ENCODE measurements around the gene IPCEF1.

The IPCEF1 gene

GRCh38 chr6:154159126-154159525, 197.5 kb downstream of the IPCEF1 start:
- DNase-seq: no peak
- Histone ChIP-seq H3K4me3 (ENCODE audit: low read depth, low read length) (no peak overlapping the region), H3K27me3 (no peaks in the 10 kb centered on the region), H3K9me3 (peaks cover 6% of the 10 kb centered on the region; the same call in 1 of the 2 replicates), H3K36me3 (no peaks in the 10 kb centered on the region), H3K4me1 (no peaks in the 10 kb centered on the region)
- TF ChIP-seq CTCF (IDR thresholded peaks at IDR 0.05; ENCODE audit: low read depth, low read length): no peak

- no peak for DNase-seq
- no peak for TF ChIP-seq CTCF (IDR thresholded peaks at IDR 0.05; ENCODE audit: low read depth, low read length)
- H3K9me3 ChIP-seq: peaks cover 6% of the 10 kb centered on the region; the same call in 1 of the 2 replicates
- H3K36me3 ChIP-seq: no peaks in the 10 kb centered on the region
- no peaks in the 10 kb centered on the region for H3K4me1 ChIP-seq
- H3K27me3 ChIP-seq: no peaks in the 10 kb centered on the region
- H3K4me3 ChIP-seq (ENCODE audit: low read depth, low read length): no peak overlapping the region
Measured at GRCh38 chr6:154157706-154158105, 198.9 kb downstream of the IPCEF1 start.

GRCh38 chr6:154157082-154157481, 199.5 kb downstream of the IPCEF1 start:
- no peak for DNase-seq
- Histone ChIP-seq H3K9me3 (peaks cover 6% of the 10 kb centered on the region; the same call in 1 of the 2 replicates), H3K36me3 (no peaks in the 10 kb centered on the region), H3K4me3 (ENCODE audit: low read depth, low read length) (no peak overlapping the region), H3K27me3 (no peaks in the 10 kb centered on the region), H3K4me1 (no peaks in the 10 kb centered on the region)
- no peak for TF ChIP-seq CTCF (IDR thresholded peaks at IDR 0.05; ENCODE audit: low read depth, low read length)

- Histone ChIP-seq H3K27me3 (no peaks in the 10 kb centered on the region), H3K4me3 (ENCODE audit: low read depth, low read length) (no peak overlapping the region), H3K36me3 (no peaks in the 10 kb centered on the region), H3K4me1 (no peaks in the 10 kb centered on the region), H3K9me3 (peaks cover 6% of the 10 kb centered on the region; the same call in 1 of the 2 replicates)
- TF ChIP-seq CTCF (IDR thresholded peaks at IDR 0.05; ENCODE audit: low read depth, low read length): peak; percentile 60
- peak; percentile 26 for DNase-seq
Measured at GRCh38 chr6:154156135-154156896, 200.3 kb downstream of the IPCEF1 start.

GRCh38 chr6:154154389-154154967, 202.1 kb downstream of the IPCEF1 start:
- H3K36me3 ChIP-seq: no peaks in the 10 kb centered on the region
- peak; percentile 59 for DNase-seq
- TF ChIP-seq CTCF (IDR thresholded peaks at IDR 0.05; ENCODE audit: low read depth, low read length): peak; percentile 74
- H3K4me3 ChIP-seq (ENCODE audit: low read depth, low read length): no peak overlapping the region
- H3K27me3 ChIP-seq: no peaks in the 10 kb centered on the region
- H3K9me3 ChIP-seq: peaks cover 6% of the 10 kb centered on the region; the same call in 1 of the 2 replicates
- H3K4me1 ChIP-seq: no peaks in the 10 kb centered on the region

- peaks cover 7% of the 10 kb centered on the region for H3K4me1 ChIP-seq
- no peak for TF ChIP-seq CTCF (IDR thresholded peaks at IDR 0.05; ENCODE audit: low read depth, low read length)
- H3K36me3 ChIP-seq: no peaks in the 10 kb centered on the region
- no peaks in the 10 kb centered on the region for H3K9me3 ChIP-seq
- no peaks in the 10 kb centered on the region for H3K27me3 ChIP-seq
- DNase-seq: no peak
- H3K4me3 ChIP-seq (ENCODE audit: low read depth, low read length): no peak overlapping the region
Measured at GRCh38 chr6:154143753-154144152, 212.8 kb downstream of the IPCEF1 start.
